Measurements from ENCODE around the gene PARD3B. TPM values are rescaled to one million over a fixed set of nuclear protein-coding genes. Genes with fewer than 3 reads are reported as not detected.

The PARD3B gene
- total and polyA plus RNA-seq, 10 of the 15 experiments (the other 5 are each of a cell fraction or from before 2014, with no cell fraction given) = 0.01 to 0.54 (median 0.07) TPM; not detected in 7

DNA sequence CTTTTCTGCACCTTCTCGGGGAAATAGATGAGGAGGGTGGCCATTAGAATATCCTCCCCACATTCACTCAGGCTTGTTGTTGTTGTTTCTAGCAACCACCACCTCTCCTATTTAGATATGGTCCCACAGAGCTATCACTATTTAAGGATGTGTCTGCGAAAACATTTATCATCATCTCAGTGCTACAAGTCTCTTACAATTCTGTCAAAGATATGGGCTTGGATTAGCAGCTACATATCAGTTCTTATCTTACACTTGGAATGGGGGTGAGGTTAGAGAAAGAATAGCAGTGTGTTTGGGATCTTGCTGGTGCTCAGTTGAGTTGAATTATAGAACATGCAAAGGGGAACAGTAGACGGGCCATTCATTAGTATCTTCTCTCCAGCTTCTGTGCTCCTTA is 546.1 kb downstream of the PARD3B start:
- ChIA-PET SMC1A (ENCODE audit: uncharacterized antibody, unreplicated experiment) (no interaction called here), POLR2A (no interaction called here), CTCF (no interaction called here), RAD21 (ENCODE audit: unreplicated experiment) (no interaction called here)
- Histone ChIP-seq H3K36me3 (ENCODE audit: control insufficient read depth in 2 of 2, insufficient read depth in 2 of 2, low read length in 1 of 2) (no peaks in the 10 kb centered on the region), H3K4me1 (ENCODE audit: control insufficient read depth, insufficient read depth, low read length) (no peaks in the 10 kb centered on the region), H3K27me3 (replicated peaks in 1 of 2; ENCODE audit: control insufficient read depth in 2 of 2, insufficient read depth in 2 of 2, low read length in 1 of 2) (peaks cover 0 to 2% of the 10 kb centered on the region in 2 experiments; a peak in 1 of 4 replicates), H3K79me2 (ENCODE audit: control insufficient read depth, insufficient read depth, low read length) (no peaks in the 10 kb centered on the region), H3K27ac (ENCODE audit: control insufficient read depth, insufficient read depth) (no peak overlapping the region), H3K4me3 (no peak overlapping the region), H3K4me2 (ENCODE audit: control insufficient read depth, insufficient read depth) (no peak overlapping the region), H4K20me1 (ENCODE audit: control insufficient read depth, insufficient read depth) (no peaks in the 10 kb centered on the region), H3K9ac (ENCODE audit: control insufficient read depth, insufficient read depth, low read length) (no peak overlapping the region), H3K9me3 (replicated peaks; ENCODE audit: control insufficient read depth, insufficient read depth, low read length) (no peaks in the 10 kb centered on the region), H2AFZ (ENCODE audit: control insufficient read depth, low read depth, low read length) (no peak overlapping the region)
- FAIRE-seq = no peak
- whole genome bisulfite sequencing (ENCODE audit: insufficient coverage, insufficient replicate concordance, low lambda C conversion rate, missing lambda C conversion rate) = 13% methylated on average over 3 of the region's 3 CpGs
- in situ Hi-C loops (cut with MboI) (no loop called here), intact Hi-C loops (cut with micrococcal nuclease; ENCODE audit: unreplicated experiment) (no loop called here)
- ATAC-seq = no peak
- no peak for TF ChIP-seq CREM (IDR thresholded peaks at IDR 0.05; ENCODE audit: low read depth)
- TF ChIP-seq CBX3 (IDR thresholded peaks at IDR 0.05; ENCODE audit: borderline replicate concordance, low read depth) = no peak
- TF ChIP-seq, protein P1, sequence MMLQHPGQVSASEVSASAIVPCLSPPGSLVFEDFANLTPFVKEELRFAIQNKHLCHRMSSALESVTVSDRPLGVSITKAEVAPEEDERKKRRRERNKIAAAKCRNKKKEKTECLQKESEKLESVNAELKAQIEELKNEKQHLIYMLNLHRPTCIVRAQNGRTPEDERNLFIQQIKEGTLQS (IDR thresholded peaks at IDR 0.05; ENCODE audit: borderline replicate concordance, extremely low read depth, low read depth, low read length) = no peak
- no peak for TF ChIP-seq RB1 (IDR thresholded peaks at IDR 0.05; ENCODE audit: borderline replicate concordance)
- TF ChIP-seq CEBPB (IDR thresholded peaks at IDR 0.05; ENCODE audit: borderline replicate concordance in 1 of 2, low read depth in 2 of 2, low read length in 2 of 2) = no peak
- no peak for TF ChIP-seq ZNF274 (IDR thresholded peaks at IDR 0.05; ENCODE audit: insufficient read depth, insufficient read length)
- TF ChIP-seq HDGF (IDR thresholded peaks at IDR 0.05) = no peak
- TF ChIP-seq, protein P2, sequence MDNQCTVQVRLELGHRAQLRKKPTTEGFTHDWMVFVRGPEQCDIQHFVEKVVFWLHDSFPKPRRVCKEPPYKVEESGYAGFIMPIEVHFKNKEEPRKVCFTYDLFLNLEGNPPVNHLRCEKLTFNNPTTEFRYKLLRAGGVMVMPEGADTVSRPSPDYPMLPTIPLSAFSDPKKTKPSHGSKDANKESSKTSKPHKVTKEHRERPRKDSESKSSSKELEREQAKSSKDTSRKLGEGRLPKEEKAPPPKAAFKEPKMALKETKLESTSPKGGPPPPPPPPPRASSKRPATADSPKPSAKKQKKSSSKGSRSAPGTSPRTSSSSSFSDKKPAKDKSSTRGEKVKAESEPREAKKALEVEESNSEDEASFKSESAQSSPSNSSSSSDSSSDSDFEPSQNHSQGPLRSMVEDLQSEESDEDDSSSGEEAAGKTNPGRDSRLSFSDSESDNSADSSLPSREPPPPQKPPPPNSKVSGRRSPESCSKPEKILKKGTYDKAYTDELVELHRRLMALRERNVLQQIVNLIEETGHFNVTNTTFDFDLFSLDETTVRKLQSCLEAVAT (IDR thresholded peaks at IDR 0.05) = no peak
- TF ChIP-seq TCF7 (IDR thresholded peaks at IDR 0.05; ENCODE audit: borderline replicate concordance) = no peak
- TF ChIP-seq PAX8 (IDR thresholded peaks at IDR 0.05) = no peak
- no peak for TF ChIP-seq STAT3 (IDR thresholded peaks at IDR 0.05; ENCODE audit: low read depth, low read length)
- no peak for TF ChIP-seq RUNX3 (IDR thresholded peaks at IDR 0.05; ENCODE audit: low read length)
- TF ChIP-seq, protein P3, sequence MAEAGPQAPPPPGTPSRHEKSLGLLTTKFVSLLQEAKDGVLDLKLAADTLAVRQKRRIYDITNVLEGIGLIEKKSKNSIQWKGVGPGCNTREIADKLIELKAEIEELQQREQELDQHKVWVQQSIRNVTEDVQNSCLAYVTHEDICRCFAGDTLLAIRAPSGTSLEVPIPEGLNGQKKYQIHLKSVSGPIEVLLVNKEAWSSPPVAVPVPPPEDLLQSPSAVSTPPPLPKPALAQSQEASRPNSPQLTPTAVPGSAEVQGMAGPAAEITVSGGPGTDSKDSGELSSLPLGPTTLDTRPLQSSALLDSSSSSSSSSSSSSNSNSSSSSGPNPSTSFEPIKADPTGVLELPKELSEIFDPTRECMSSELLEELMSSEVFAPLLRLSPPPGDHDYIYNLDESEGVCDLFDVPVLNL (IDR thresholded peaks at IDR 0.05; ENCODE audit: low read depth, low read length) = no peak
- no peak for TF ChIP-seq CREB1 (IDR thresholded peaks at IDR 0.05; ENCODE audit: low read depth)
- no peak for TF ChIP-seq POLR2AphosphoS5 (IDR thresholded peaks at IDR 0.05; ENCODE audit: low read length)
- TF ChIP-seq POU2F2 (IDR thresholded peaks at IDR 0.05; ENCODE audit: borderline replicate concordance, low read depth, low read length) = no peak
- no peak for TF ChIP-seq SIN3A (IDR thresholded peaks at IDR 0.05; ENCODE audit: low read depth, low read length)
- no peak for TF ChIP-seq FOXM1 (IDR thresholded peaks at IDR 0.05; ENCODE audit: low read depth, low read length)
- TF ChIP-seq SREBF1 (IDR thresholded peaks at IDR 0.05; ENCODE audit: low read length) = no peak
- no peak for TF ChIP-seq TAF1 (IDR thresholded peaks at IDR 0.05; ENCODE audit: borderline replicate concordance, low read depth, low read length)
- DNase-seq (ENCODE audit: low read depth, low spot score) = no peak
- no TSS peak for BruUV-seq (replicated peaks)
